AG09319 (cell line): ENCODE results near the gene PTOV1.

ENCODE experiments used
- DNase-seq: peaks from one replicate; pipeline ENCODE4 v3.0.0-alpha.2; 2010; ENCODE audit warnings: low read depth; ENCODE audit errors: extremely low read depth
- CTCF ChIP-seq: IDR thresholded peaks from 2 replicates; pipeline ENCODE4 v1.5.1; 2011; ENCODE audit warnings: low read depth, mild to moderate bottlenecking, inconsistent platforms, low read length, moderate library complexity

The PTOV1 gene

GRCh38 chr19:49850487-49851342 lies at the start of gene PTOV1:
Gene PTOV1 (plus strand): TSS chr19:49851159.
- DNase-seq, result peak; percentile 78
- no peak for TF ChIP-seq CTCF

GRCh38 chr19:49801401-49801888 lies 49.5 kb upstream of the PTOV1 start:
- DNase-seq, result no peak
- no peak for TF ChIP-seq CTCF

GRCh38 chr19:49801966-49802661 lies 48.8 kb upstream of the PTOV1 start:
- DNase-seq, result peak; percentile 54
- TF ChIP-seq CTCF, result peak; percentile 42

- TF ChIP-seq CTCF, result no peak
- no peak for DNase-seq
Measured at GRCh38 chr19:49802836-49803528, 48.0 kb upstream of the PTOV1 start.

DNA sequence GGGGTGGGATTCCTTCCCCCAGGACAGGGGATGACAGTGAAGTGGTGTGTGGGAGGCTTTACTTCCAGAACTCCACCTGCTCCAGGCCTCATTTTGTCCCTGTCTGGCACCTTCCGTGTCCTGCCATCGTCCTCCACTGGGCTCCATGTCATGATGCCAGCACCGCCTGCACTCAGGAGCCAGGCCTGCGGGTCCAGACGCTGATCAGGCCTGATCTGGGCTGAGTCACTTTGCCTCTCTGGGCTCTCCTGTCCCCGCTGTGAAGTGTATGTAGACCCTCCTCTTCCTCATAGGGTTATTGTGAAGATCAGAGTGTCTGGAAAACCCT lies 47.5 kb upstream of the PTOV1 start:
- DNase-seq, result no peak
- TF ChIP-seq CTCF, result no peak

- TF ChIP-seq CTCF, result no peak
- no peak for DNase-seq
Measured at GRCh38 chr19:49805822-49806619, 44.9 kb upstream of the PTOV1 start.
